A549 (cell line): ENCODE measurements around the gene CXorf66. TPM values are rescaled to one million over a fixed set of nuclear protein-coding genes. Genes with fewer than 3 reads are reported as not detected.

ENCODE experiments used
- ATAC-seq, 2 experiments: fragments of 200-7000 bp in 1 of 2; fragments of >200 bp in 1 of 2; cut with Nextera tagmentation in 1 of 2; cut with Tn5 transposase in 1 of 2; 3 replicates each; pipeline versions ENCODE4 v1.8.0 to v1.9.1; 2018 to 2020; ENCODE audit warnings: mild to moderate bottlenecking in 1 of 2, moderate library complexity in 1 of 2
- CTCF ChIA-PET: fragments of 300-600 bp; sonication (Branson Sonifier 250); formaldehyde crosslinking; extraction: SDS; loops from one replicate; lab custom pipeline; 2021; ENCODE audit warnings: antibody characterized with exemption, inconsistent platforms; lab: Yijun Ruan, JAX
- POLR2A ChIA-PET: fragments of 350-600 bp; formaldehyde crosslinking; extraction: SDS; loops from one replicate; lab custom pipeline; 2021; ENCODE audit warnings: antibody characterized with exemption, inconsistent platforms; lab: Yijun Ruan, JAX
- DNase-seq, 2 experiments: peaks; one replicate each; pipeline versions ENCODE4 v3.0.0 to v3.0.0-alpha.2; 2011 to 2016; ENCODE audit warnings: low read depth in 1 of 2, low spot score in 1 of 2
- FAIRE-seq: peaks from 2 replicates; lab custom pipeline; 2011; peaks lifted over from hg19 to GRCh38; lab: Jason Lieb, UNC
- H3K27ac ChIP-seq, 2 experiments: fragments of >200 bp; sonication (Bioruptor Twin); formaldehyde crosslinking; 3 replicates each; pipeline ENCODE4 v1.5.1; 2016 to 2017
- H3K4me1 ChIP-seq: fragments of >200 bp; sonication (Bioruptor Twin); formaldehyde crosslinking; 3 replicates; pipeline ENCODE4 v1.6.1; 2016
- H3K4me2 ChIP-seq: fragments of >200 bp; sonication (Bioruptor Twin); formaldehyde crosslinking; 3 replicates; pipeline ENCODE4 v1.6.1; 2016
- H3K4me3 ChIP-seq: fragments of >200 bp; sonication (Bioruptor Twin); formaldehyde crosslinking; 3 replicates; pipeline ENCODE4 v1.5.1; 2016
- H3K9me3 ChIP-seq: fragments of >200 bp; sonication (Bioruptor Twin); formaldehyde crosslinking; 3 replicates; pipeline ENCODE4 v1.6.1; 2016
- CBX8 ChIP-seq: fragments of 200-600 bp; sonication (generic); IDR thresholded peaks from 2 replicates; pipeline ENCODE4 v1.6.1; 2016
- CHD2 ChIP-seq: fragments of 150-350 bp; IDR thresholded peaks from 2 replicates; pipeline ENCODE4 v1.6.1; 2014; ENCODE audit warnings: low read length; ENCODE audit not compliant: partially characterized antibody
- EHMT2 ChIP-seq: fragments of 200-600 bp; sonication (generic); IDR thresholded peaks from 2 replicates; pipeline ENCODE4 v1.6.1; 2016; ENCODE audit warnings: antibody characterized with exemption, low read depth, mild to moderate bottlenecking, moderate library complexity
- EP300 ChIP-seq, 2 experiments: fragments of >200 bp; sonication (Bioruptor Twin); formaldehyde crosslinking; IDR thresholded peaks; 2 replicates in 1 of 2; 3 replicates in 1 of 2; pipeline ENCODE4 v1.6.1; 2016 to 2017
- ESRRA ChIP-seq: fragments of 150-350 bp; IDR thresholded peaks from 2 replicates; pipeline ENCODE4 v1.6.1; 2014; ENCODE audit warnings: mild to moderate bottlenecking, low read length, borderline replicate concordance
- FOSL2 ChIP-seq, 2 experiments: fragments of 450-650 bp in 1 of 2; fragments of >200 bp in 1 of 2; sonication (Bioruptor Twin) in 1 of 2; formaldehyde crosslinking; IDR thresholded peaks; 2 replicates each; pipeline versions ENCODE4 v1.5.0 to v1.6.1; 2016 to 2020; ENCODE audit warnings: mild to moderate bottlenecking in 1 of 2, moderate library complexity in 1 of 2
- HDAC2 ChIP-seq: fragments of 200-600 bp; sonication (generic); IDR thresholded peaks from 2 replicates; pipeline ENCODE4 v1.6.1; 2016
- HES2 ChIP-seq: fragments of >200 bp; sonication (Bioruptor Twin); formaldehyde crosslinking; IDR thresholded peaks from 2 replicates; pipeline ENCODE4 v1.6.1; 2016
- HMGXB4 ChIP-seq: fragments of 250-450 bp; sonication (Bioruptor Pico); IDR thresholded peaks from 2 replicates; pipeline ENCODE4 v1.5.0; 2021; ENCODE audit warnings: mild to moderate bottlenecking, moderate library complexity, borderline replicate concordance
- HOXB13 ChIP-seq: fragments of 250-450 bp; sonication (Bioruptor Pico); IDR thresholded peaks from 2 replicates; pipeline ENCODE4 v1.5.0; 2020; ENCODE audit warnings: low read depth, mild to moderate bottlenecking, moderate library complexity
- JUN ChIP-seq, 2 experiments: fragments of >200 bp; sonication (Bioruptor Twin); formaldehyde crosslinking; IDR thresholded peaks; 2 replicates in 1 of 2; 3 replicates in 1 of 2; pipeline ENCODE4 v1.6.1; 2016 to 2017
- KDM1A ChIP-seq: fragments of 200-600 bp; sonication (generic); IDR thresholded peaks from 2 replicates; pipeline ENCODE4 v1.6.1; 2016; ENCODE audit warnings: low read depth, mild to moderate bottlenecking
- MAFK ChIP-seq: fragments of 450-650 bp; IDR thresholded peaks from 2 replicates; pipeline ENCODE4 v1.6.1; 2014; ENCODE audit not compliant: partially characterized antibody
- MYC ChIP-seq: IDR thresholded peaks from 2 replicates; pipeline ENCODE4 v1.6.1; 2012; ENCODE audit warnings: mild to moderate bottlenecking, inconsistent platforms, low read length, improper control_type of control experiment, borderline replicate concordance
- NFE2L2 ChIP-seq: fragments of 150-350 bp; conservative IDR thresholded peaks from 2 replicates; pipeline ENCODE4 v1.6.1; 2014; ENCODE audit warnings: low read length
- NPAS2 ChIP-seq: fragments of 250-450 bp; sonication (Bioruptor Pico); IDR thresholded peaks from 2 replicates; pipeline ENCODE4 v1.8.0; 2022; ENCODE audit warnings: mild to moderate bottlenecking, moderate library complexity, borderline replicate concordance
- NR3C1 ChIP-seq: fragments of >200 bp; sonication (Bioruptor Twin); formaldehyde crosslinking; IDR thresholded peaks from 3 replicates; pipeline ENCODE4 v1.6.1; 2017
- PBX3 ChIP-seq: IDR thresholded peaks from 2 replicates; pipeline ENCODE4 v1.6.1; 2012
- PHF8 ChIP-seq: fragments of 200-600 bp; sonication (generic); IDR thresholded peaks from 2 replicates; pipeline ENCODE4 v1.6.1; 2016; ENCODE audit warnings: low read depth, mild to moderate bottlenecking, antibody characterized with exemption, moderate library complexity, borderline replicate concordance
- POLR2A ChIP-seq: IDR thresholded peaks from 2 replicates; pipeline ENCODE4 v1.6.1; 2012; ENCODE audit warnings: mild to moderate bottlenecking, low read length
- SREBF2 ChIP-seq: fragments of 450-650 bp; IDR thresholded peaks from 2 replicates; pipeline ENCODE4 v1.6.1; 2014; ENCODE audit warnings: mild to moderate bottlenecking, moderate library complexity
- TFCP2L1 ChIP-seq: fragments of 250-450 bp; sonication (Bioruptor Pico); IDR thresholded peaks from 2 replicates; pipeline ENCODE4 v1.5.0; 2021; ENCODE audit warnings: mild to moderate bottlenecking
- TP53 ChIP-seq: fragments of 250-450 bp; sonication (Bioruptor Pico); IDR thresholded peaks from 2 replicates; pipeline ENCODE4 v1.5.0; 2021; ENCODE audit warnings: mild to moderate bottlenecking, moderate library complexity
- ZFP36 ChIP-seq: fragments of 450-650 bp; IDR thresholded peaks from 2 replicates; pipeline ENCODE4 v1.6.1; 2014; ENCODE audit warnings: borderline replicate concordance; ENCODE audit not compliant: partially characterized antibody
- ZNF302 ChIP-seq: fragments of 250-450 bp; sonication (Bioruptor Pico); IDR thresholded peaks from 2 replicates; pipeline ENCODE4 v1.9.0; 2021; ENCODE audit warnings: inconsistent platforms, mild to moderate bottlenecking, moderate library complexity
- WGBS: methylation state at CpG from one replicate; pipeline ENCODE4 v1.1.6; 2017; ENCODE audit errors: missing lambda C conversion rate; 5-methylcytosine and 5-hydroxymethylcytosine counted together
- polyA minus RNA-seq: library from RNA; depleted of rRNA, polyadenylated mRNA; stranded (reverse); fragments of >200 nt; gene quantifications from 2 replicates; pipeline ENCODE4 v1.2.3, GENCODE V29; 2011; rRNA and poly(A)+ RNA removed
- polyA plus RNA-seq, 4 experiments: library from polyadenylated mRNA; depleted of rRNA in 3 of 4; stranded (reverse); fragments of >200 nt; fragmentation: RNase III in 1 of 4; extraction: RNeasy Plus Mini Kit Qiagen cat#74134 plus additional on column Dnase treatment in 1 of 4; gene quantifications; 2 replicates in 3 of 4; 3 replicates in 1 of 4; pipeline ENCODE4 v1.2.3, GENCODE V29; 2011 to 2017
- TF ChIP-seq, protein P1 (sequence below): IDR thresholded peaks from 2 replicates; pipeline ENCODE4 v1.6.1; 2012; ENCODE audit warnings: low read depth, borderline replicate concordance

Gene CXorf66, protein sequence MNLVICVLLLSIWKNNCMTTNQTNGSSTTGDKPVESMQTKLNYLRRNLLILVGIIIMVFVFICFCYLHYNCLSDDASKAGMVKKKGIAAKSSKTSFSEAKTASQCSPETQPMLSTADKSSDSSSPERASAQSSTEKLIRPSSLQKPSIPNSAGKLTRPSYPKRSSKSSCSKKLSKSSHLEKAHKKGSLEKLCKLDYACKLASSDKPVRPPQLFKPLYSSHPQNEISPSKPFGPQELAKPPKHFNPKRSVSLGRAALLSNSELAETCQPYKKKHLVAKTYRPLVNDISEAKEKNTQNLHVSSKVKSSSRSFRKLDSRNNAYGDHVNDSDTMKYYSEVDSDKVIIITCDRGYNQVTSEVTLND
- polyA plus RNA-seq (2011; rRNA removed) (not detected in 2 replicates), polyA plus RNA-seq (2017; fragmentation: RNase III; extraction: RNeasy Plus Mini Kit Qiagen cat#74134 plus additional on column Dnase treatment) (not detected in 3 replicates), polyA minus RNA-seq (not detected in 2 replicates)
- not detected in 2 replicates for polyA plus RNA-seq (2012; cell fraction: cytosol; rRNA removed)
- not detected in 2 replicates for polyA plus RNA-seq (2012; cell fraction: nucleus; rRNA removed)

- Histone ChIP-seq H3K4me1 (no peaks in the 10 kb centered on the region), H3K27ac (no peak within 1 kb of the TSS), H3K4me2 (no peak within 1 kb of the TSS), H3K9me3 (no peaks in the 10 kb centered on the region), H3K4me3 (no peak within 1 kb of the TSS)
- FAIRE-seq: no peak
- 37% methylated on average over 7 of the region's 7 CpGs for WGBS
- DNase-seq: no peak
- CTCF ChIA-PET: no interaction called here
- TF ChIP-seq MAFK: no peak
- TF ChIP-seq ZNF302: no peak
- TF ChIP-seq EHMT2: no peak
- no peak for TF ChIP-seq TP53 (CRISPR knock-in tag)
- TF ChIP-seq ZFP36: no peak
- no peak for TF ChIP-seq ESRRA
- no peak for TF ChIP-seq TFCP2L1 (CRISPR knock-in tag)
- no peak for TF ChIP-seq KDM1A
- no peak for TF ChIP-seq HOXB13 (CRISPR knock-in tag)
- no peak for TF ChIP-seq NFE2L2
- TF ChIP-seq FOSL2 (IDR thresholded peaks at IDR 0.05): no peak
- no peak for TF ChIP-seq FOSL2 (CRISPR knock-in tag; IDR thresholded peaks at IDR 0.05)
- TF ChIP-seq HES2: no peak
- TF ChIP-seq SREBF2: no peak
- no peak for TF ChIP-seq MYC
- TF ChIP-seq EP300 (IDR thresholded peaks at IDR 0.05): no peak
- no peak for TF ChIP-seq PHF8
- TF ChIP-seq, protein P1, sequence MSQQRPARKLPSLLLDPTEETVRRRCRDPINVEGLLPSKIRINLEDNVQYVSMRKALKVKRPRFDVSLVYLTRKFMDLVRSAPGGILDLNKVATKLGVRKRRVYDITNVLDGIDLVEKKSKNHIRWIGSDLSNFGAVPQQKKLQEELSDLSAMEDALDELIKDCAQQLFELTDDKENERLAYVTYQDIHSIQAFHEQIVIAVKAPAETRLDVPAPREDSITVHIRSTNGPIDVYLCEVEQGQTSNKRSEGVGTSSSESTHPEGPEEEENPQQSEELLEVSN: no peak
- TF ChIP-seq PBX3: no peak
- TF ChIP-seq CBX8: no peak
- no peak for TF ChIP-seq HMGXB4 (CRISPR knock-in tag)
- no peak for ATAC-seq
- POLR2A ChIA-PET: interaction anchor here (0.6 kb wide), 1 partner anchor 168 kb away, joined by 4 read pairs; no protein-coding TSS in a partner anchor
Observed at GRCh38 chrX:139965421-139965820, at the start of gene CXorf66. Gene CXorf66 (minus strand): TSS chrX:139965521. CDS start chrX:139965496, 25 bp downstream.

- 38% methylated on average over 3 of the region's 3 CpGs for WGBS
- no peak for FAIRE-seq
Observed at GRCh38 chrX:139982856-139983255, 17.5 kb upstream of the CXorf66 start.

More at GRCh38 chrX:139982856-139983255, 17.5 kb upstream of the CXorf66 start:
- POLR2A ChIA-PET: interaction anchor here (0.5 kb wide), 1 partner anchor 59 kb away, joined by 4 read pairs; no protein-coding TSS in a partner anchor
- H3K4me2 ChIP-seq: no peak overlapping the region
- DNase-seq: no peak
- ATAC-seq: no peak
- CTCF ChIA-PET: no interaction called here
- H3K27ac ChIP-seq: no peak overlapping the region
- H3K9me3 ChIP-seq: no peaks in the 10 kb centered on the region
- H3K4me3 ChIP-seq: no peak overlapping the region
- TF ChIP-seq HDAC2 (no peak), SREBF2 (no peak), TFCP2L1 (CRISPR knock-in tag) (no peak), HOXB13 (CRISPR knock-in tag) (no peak), NPAS2 (no peak), JUN (IDR thresholded peaks at IDR 0.05) (no peak), POLR2A (no peak), PBX3 (no peak), CHD2 (no peak), NR3C1 (no peak)
- TF ChIP-seq, all 56 proteins: peak for 0
- no peaks in the 10 kb centered on the region for H3K4me1 ChIP-seq
